ENCODE measurements around the gene DMPK.
A peak's percentile ranks its signal among the peaks of the same experiment; 100 is the strongest.

DMPK gene, protein sequence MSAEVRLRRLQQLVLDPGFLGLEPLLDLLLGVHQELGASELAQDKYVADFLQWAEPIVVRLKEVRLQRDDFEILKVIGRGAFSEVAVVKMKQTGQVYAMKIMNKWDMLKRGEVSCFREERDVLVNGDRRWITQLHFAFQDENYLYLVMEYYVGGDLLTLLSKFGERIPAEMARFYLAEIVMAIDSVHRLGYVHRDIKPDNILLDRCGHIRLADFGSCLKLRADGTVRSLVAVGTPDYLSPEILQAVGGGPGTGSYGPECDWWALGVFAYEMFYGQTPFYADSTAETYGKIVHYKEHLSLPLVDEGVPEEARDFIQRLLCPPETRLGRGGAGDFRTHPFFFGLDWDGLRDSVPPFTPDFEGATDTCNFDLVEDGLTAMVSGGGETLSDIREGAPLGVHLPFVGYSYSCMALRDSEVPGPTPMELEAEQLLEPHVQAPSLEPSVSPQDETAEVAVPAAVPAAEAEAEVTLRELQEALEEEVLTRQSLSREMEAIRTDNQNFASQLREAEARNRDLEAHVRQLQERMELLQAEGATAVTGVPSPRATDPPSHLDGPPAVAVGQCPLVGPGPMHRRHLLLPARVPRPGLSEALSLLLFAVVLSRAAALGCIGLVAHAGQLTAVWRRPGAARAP

DNA sequence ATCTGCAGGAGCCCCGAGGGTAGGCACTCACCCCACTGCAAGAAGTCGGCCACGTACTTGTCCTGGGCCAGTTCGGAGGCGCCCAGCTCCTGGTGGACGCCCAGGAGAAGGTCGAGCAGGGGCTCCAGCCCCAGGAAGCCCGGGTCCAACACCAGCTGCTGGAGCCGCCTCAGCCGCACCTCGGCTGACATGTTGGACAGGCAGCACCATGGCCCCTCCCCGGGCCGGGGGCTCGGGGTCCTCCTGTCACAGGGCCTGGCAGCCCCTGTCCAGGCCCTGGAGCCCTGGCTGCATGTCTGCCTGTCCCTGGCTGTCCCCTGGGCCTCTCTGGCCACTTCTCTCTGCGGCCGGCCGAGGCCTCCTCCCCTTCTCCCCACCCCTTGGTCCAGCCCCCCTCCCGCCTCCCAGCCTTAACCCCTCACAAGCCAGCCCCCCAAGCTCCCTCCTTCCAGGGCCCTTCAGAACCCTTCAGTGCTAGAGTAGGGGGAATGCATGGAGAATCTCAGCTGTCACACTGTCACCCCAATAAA, at the start of gene DMPK:
Gene DMPK (minus strand): TSS at position 329 of the 530 bp plus-strand sequence. CDS start 138 bp downstream, at position 191.
- DNase-seq: no peak

DNA sequence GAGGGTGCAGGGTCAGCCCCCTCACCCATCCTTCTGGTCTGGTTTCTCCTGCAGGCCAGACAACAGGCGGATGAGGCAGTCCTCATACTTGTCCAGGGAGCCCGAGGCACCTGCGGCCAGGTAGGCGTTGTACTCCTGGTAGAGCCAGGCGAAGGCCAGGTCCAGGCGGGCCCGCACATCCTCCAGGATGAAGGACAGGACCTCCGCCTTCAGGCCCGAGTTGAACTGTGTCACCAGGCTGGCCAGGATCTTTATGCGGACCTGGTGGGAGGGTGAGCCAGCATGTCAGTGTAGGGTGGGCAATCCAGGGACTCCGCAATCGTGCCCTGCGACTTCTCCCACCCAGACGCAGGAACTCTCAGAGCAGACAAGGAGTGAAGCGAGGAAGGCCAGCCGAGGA, 46.7 kb upstream of the DMPK start:
- no peak for DNase-seq

DNA sequence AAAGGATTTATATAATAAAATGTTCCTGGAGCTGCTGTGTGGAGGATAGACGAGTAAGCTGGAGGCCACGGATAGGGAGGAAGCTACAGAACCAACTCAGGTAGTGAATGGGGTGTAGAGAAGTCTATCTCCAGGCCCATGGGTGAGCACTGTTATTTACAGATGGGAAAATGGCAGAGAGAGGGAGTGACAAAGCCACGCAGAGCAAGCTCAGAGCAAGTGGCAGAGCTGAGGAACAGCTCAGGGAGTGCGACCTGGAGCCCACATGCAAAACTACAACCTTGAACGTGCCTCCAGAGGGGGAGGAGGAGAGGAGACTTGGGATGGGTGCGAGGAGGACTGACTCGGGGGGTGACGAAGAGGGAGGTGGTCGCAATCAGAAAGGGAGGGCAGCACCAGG, 46.2 kb upstream of the DMPK start:
- DNase-seq: no peak

DNA sequence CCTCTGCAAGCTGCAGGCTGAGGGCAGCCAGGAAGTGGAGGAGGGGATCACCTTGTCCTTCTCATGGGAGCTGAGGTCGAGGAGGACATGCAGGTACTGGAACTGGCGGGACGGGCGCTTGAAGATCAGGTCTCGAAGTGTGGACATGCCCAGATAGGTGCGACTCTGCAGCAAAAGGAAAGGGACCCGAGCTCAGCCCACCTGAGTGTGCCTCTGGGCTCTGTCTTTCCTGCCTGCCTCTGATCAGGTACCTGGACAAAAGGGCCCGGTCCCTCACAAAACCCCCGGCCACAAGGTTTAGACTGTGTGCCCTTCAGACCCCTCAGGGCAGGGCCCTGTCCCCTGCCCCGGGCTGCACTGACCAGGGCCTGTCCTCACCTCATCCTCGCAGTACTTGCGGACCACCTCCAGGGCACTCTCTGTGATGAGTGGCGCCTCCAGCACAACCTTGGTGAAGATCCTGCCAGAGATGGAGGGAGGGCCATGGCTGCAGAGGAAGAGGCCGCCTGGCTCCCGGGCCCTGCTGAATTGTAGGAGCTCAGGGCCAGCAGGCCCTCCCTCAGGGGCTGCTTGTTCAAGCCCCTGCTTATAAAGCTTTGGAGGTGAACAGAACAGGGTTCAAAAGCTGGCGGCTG, 45.3 kb upstream of the DMPK start:
- no peak for DNase-seq

DNA sequence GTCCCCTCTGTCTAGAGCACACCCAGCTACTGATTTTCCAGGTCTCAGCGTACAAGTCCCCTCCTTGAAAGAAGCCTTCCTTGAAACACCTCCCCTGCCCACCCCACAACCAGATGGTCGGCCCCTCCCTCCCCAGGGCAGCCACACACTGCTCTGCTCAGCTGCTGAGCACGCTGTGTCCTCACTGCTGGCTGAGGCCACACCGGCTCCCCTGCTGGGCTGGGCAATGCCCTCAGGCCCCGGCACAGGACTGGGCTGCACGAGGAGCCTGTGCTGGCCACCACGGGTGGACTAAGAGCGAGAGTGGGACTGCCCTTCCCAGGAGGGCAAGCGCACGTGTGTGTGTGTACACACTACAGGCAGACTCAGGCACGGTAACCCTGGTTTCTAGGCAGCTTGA, 44.6 kb upstream of the DMPK start:
- no peak for DNase-seq

DNA sequence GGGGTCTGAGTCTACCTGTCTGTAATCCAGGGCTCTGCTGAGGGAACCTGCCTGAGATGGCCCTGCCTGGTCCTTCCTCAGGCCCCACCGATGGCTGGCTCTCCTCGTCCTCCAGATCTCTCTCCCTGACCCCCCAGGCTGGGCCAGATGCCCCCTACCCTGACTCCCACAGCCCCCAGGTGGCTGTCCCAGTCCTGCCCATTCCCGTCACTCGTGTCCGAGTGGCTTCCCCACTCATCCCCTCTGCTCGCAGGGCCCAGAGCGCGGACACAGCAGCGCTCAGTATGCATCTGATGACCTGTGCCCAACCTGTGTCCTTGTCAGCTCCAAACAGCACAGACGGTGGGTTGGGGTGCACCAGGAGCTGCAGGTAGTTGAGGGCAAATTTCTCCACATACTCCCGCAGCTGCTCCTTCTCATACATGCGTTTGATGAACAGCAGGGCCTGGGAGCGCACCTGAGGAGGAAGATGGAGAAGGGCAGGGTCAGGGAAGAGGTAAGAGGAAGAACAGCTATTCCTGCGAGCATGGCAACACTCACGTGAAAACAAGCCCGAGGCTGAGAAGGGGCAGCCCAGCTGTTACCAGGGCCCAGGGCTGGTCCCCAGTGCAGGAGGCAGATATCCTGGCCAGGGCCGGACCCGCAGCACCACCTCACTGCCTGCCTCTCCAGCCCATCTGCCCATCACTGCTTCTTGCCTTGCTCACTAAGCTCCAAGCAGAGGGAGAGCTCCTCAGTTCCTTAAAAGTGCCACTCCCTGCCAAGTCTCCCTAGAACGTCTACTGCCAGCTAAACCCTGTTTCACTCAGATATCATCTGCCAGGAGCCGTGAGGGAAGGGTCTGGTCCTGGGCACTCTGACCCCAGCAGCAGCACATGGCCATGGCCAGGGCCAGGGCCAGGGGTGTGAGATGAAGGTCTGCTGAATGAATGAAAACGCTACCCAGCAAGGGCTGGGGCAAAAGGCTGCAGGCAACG, 43.9 kb upstream of the DMPK start:
- DNase-seq: no peak

DNA sequence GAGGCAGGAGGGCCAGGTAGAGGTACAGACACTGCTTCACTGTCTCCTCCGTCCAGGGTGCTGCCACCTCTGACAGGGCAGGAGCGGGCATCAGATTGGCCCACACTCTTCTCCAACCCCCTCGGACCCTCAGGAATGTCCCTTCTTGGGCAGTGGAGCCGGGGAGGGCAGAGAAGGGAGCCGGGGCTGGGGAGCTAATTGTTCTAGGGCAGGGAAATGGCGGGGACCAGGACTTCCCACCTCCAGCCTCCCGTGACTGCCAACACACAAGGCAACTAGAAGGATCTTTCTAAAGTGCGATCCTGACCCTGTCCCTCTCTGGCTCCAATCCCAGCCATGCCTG, 42.9 kb upstream of the DMPK start:
- DNase-seq: no peak

DNA sequence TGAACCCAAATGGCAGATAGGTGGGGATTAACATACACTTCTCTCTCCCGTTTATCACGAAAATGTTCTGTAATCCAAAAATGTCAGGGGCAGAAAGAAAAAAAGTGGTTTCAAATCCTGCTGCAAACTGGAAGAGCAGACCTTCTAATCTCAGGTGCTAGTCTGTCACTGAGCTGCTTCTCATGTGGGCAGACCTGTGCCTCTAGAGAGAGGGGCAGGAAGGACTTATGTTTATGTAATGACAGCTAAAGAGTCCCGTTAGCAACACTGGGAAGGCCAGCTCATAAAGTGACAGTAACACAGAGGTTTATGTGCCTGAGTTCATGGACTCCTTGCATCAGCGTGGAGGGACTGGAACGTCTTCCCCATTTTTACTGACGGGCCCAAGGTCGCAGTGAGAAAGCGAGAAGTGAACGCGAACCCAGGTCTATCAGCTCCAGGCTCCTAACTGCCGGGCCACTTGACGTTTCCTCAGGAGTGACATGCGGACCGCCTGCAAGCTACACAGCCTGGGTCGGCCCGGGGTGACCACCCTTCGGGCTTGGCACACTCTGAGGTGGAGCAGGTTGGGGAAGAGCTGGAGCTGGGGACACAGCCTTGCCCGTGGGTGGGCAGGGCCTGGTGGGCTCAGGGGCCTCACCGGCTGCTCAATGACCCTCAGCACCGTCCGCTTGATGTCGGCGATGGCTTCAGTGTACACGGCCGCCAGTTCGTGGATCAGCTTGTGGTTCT, 42.4 kb upstream of the DMPK start:
- no peak for DNase-seq

DNA sequence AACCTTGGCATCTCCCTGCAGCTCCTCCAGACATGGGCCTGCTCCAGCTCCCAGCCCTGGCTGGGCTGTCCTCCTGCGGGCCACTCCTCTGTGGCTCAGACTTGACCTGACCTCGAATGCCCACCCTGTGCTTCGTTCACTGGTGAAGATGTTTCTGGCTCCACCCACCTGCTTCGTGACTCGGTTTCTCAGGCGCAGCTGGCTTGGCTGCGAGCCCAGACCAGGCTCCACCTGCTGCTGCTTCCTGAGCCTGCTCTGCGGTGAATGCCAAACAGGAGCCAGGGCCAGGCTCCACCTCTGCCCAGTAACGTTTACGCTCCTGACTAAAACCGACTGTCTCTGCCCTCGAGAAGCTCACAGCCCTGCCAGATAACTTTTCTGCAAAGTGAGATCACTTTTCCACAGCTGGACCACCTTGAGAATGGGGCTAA, 41.8 kb upstream of the DMPK start:
- DNase-seq: no peak

DNA sequence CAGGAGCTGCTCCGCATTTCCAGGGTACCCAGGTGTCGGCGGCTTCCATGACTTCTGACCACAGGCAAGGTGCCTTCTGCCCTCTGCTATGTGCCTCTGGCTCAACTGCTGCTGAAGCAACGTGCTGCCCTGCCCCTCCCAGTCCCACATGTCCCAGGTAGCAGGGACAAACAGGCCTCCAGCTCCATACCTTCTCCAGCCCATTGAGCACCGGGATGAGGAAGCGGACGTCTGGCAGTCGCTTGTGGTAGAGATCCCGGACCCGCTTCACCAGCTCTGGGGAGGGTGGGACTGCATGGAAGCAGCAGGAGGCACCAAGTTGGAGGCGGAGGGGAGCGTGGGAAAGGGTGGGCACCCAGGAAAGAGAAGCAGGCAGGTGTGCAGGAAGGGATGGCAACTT, 40.9 kb upstream of the DMPK start:
- DNase-seq: no peak

DNA sequence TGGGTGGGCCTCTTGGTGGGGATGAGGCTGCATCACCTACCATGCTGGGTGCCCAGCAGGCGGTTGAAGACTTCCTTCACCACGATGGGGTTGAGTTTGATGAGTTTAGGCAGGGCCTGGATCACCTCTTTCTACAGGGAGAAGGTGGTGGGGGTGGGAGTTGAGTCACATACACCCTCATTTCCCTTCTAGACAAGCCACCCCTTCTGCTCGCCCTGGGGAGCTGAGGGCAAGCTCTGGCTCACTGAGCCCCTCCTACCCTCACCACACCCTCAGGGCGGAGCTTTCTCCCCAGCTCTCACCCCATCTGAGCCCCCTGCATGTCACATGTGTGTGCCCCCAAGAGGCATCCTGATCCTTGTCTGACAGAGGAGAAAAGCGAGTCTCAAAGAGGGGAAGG, 40.4 kb upstream of the DMPK start:
- no peak for DNase-seq

DNA sequence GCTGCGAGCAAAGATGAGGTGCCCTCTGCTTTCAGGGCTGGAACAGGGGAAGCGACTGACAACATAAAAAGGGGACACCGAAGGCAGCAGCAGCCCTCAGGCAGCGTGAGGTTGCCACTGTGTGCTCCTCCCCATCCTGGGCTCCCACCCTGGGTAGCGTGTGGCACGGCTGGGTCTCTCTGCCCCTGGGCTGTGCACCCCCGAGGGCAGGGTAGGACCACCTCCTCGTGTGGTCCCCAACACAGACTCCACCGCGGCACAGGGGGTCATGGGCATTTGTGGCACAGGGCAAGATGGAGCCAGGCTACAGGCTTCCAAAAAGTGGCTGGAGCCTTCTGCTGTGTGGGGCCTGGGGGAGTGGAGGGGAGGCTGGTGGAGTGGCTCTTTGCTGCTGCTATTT, 39.3 kb upstream of the DMPK start:
- no peak for DNase-seq

DNA sequence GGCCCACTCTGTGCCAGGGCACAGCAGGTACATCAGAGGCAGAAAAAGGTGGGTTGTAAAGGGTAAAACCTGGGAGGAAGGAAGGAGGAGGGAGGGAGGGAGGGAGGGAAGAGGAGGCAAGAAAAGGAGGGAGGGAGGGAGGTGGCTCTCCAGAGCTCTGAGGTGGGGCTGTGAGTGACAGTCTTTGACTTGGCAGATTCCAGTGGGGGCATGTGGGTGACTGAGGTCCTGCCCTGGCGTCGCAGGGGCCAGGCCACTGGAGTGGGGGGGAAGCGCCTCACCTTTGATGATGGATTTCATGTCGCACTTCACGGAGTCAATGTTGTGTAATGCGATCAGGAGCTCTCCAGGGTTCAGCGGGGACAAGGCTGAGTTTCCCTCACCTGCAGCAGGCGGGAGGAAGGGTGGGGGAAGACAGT, 38.8 kb upstream of the DMPK start:
- DNase-seq: no peak

DNA sequence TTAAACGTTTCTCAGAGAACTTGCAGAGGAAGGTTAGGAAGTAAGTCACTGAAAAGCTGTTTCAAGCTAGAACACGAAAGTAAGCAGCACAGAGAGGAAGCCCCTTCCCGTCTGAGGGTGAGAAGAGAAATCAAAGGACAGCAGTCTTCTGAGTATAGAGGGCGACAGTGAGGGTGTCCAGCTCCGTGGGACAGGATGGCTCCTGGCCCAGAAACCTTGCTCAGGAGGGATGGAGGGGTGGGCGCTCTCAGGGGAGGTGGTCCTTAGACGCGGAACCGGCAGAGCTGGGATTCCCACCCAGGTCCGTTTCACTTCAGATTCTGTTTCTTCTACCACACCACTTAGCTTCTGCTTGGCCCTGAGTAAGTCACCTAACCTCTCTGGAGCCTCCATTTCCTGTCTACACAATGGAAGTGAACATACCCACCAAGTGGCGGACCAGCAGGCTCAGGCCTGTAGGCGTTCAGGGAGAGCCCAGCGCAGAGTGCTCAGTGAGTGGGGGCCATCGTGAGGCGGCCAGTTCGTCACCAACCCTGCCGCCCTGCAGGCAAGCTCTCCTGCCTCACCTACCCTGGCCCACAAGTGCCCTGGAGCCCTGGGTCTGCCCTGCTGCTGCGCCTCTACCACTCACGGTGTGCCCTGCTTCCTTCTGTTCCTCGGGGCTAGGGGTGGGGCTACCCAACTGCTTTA, 38.3 kb upstream of the DMPK start:
- no peak for DNase-seq

DNA sequence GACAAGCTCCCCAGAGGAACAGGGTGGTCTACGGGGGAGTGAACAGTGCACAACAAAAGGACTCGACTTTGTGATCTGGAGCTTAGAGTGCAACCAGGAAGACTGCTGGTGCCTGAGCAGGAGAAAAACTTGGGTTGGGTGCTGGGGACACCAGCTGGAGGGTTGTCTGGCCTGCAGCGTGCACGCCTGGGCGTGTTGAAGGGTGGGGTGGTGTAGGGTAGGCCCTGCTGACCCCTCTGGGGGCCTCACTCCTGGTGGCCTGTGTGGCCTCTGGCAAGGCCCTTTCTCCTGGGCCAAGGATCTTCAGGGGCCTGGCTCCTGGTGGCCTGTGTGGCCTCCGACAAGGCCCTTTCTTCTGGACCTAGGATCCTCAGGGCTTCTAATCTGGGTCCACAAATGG, 37.5 kb upstream of the DMPK start:
- DNase-seq: no peak

DNA sequence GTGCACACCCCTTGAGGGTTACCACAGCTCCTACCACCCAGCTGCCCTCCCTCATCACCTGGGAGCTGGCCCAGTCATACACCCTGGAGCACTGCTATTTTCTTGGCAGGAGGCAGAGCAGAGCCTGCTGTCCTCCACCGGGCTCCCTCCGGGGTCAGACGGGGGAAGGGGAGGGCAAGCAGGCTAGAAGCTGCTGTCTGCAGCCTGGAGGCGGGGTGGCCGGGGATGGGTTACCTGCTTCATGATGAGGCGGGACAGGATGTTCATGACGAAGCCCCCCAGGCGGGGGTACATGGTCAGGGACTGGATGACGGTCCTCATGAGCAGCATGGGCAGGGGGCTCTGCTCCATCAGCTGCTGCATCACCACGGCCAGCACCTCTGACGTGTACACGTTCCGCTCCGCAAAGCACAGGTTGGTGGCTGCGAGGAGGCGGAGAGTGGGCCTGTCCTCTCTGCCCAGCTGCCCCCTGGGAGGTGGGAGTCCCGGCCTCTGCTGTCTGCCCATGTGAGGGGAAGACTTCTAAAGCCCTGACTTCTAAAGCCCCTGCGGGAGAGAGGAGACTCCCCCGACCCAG, 35.5 kb upstream of the DMPK start:
- DNase-seq: no peak

DNA sequence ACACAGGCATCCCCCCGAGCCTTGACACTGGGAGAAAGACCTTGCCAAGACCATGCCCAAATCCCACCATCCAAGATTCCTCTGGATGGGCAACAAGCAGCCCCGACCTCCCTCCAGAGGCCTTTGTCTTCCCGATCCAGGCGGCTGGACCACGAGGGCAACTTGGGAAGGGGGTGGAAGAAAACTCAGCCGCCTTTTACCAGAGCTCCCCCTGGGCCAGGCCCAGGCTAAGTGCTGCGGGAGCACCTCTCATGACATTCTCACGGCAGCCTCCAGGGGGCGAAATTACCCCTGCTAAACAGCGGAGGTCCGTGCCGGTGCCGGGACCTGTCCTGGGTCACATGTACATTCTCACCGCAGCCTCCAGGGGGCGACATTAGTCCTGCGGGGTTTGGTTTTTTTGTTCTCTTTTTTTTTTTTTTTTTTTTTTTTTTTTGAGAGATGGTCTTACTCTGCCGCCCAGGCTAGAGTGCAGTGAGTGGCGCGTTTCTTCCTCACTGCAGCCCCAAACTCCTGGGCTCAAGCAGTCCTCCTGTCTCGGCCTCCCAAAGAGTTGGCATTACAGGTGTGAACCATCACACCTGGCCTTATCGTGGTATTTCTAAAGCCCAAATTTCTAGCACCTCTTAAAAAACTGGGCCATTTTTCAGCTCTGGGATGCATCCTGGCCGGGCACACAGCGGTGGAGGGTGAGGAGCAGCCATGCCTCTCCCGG, 34.9 kb upstream of the DMPK start:
- peak; percentile 78 for DNase-seq

DNA sequence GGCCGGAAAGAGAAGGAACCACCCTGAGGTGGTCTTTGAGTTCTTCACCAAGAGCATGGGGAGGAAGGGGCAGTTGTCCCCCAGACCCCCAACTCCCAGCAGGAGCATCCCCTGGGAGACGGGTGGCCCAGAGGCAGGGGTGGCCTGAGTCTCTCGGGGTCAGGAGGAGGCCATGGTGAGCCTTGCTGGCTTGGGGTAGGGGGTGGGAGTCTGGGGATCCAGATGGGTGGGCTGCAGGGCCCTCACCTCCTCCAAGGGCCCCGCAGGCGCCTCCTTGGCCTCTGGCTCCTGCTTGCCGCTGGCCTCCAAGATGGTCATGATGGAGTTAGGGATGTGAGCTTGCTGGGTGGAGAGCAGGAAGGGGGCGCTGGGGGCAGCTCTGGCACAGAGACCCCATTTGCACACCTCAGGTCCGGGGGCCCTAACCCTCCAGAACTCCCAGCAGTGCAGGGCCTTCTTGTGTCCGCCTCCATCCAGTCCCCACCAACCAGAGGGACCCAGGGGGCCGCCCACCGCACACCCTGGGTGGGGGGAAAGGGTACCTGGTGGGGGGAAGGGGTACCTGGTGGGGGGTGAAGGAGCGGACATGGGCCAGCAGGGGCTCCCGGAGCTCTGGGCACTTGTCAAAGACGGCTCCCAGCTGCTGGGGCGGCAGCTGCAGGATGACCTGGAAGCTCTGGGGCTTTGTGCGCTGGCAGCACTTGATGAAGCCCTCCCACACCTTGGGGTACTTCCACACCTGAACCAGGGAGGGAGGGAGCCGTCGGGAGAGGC, 34.1 kb upstream of the DMPK start:
- DNase-seq: no peak

DNA sequence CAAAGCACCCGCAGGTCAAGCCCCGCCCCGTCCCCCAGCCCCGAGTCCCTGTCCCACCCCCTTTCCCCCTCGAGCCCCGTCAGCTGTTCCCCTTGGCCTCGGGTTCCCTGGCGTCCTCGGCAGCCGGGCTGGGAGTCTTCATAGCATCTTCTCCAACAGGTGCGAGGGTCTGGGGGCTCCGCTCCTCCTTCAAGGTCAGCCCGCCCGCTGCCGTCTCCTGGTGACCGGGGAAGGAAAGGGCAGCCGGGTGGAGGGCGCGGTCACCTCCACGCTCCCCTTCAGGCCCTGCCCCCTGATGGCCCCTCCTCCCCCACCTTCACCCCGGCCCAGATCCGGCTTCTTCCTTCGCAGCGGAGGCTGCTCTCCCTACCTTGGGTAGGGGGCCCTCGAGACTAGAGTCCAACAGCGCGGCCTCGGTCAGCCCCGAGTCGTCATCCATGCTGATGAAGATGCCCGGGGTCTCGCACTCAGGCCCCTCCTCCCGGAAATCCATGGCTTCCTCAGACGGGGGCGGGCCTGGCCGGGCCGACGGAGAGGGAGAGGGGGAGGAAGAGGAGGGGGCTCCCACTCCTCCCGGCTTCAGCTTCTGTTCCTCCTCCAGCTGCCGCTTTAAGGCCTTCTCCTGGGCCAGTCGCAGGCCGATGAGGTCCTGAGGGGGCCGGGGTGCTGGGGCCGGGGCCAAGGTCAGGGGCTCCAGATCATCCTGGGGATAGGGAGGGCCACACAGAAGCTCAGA, 33.4 kb upstream of the DMPK start:
- DNase-seq: no peak

All from GOT3 (cell line).